Tongue (tissue), 2 donors: ENCODE measurements around the gene HSD17B11. TPM values are rescaled to one million over a fixed set of nuclear protein-coding genes. Genes with fewer than 3 reads are reported as not detected.
"Not testable (repeated sequence)": the region's sequence is repeated elsewhere in the genome, so short reads cannot be mapped to it uniquely, and the experiment has no call there.

Experiments
- DNase-seq: peaks from one replicate; pipeline ENCODE4 v3.0.0-alpha.2; 2015
- total RNA-seq: library from RNA; depleted of rRNA; stranded (reverse); fragments of >200 nt; gene quantifications from one replicate; pipeline ENCODE4 v1.2.3, GENCODE V29; 2014

HSD17B11 gene
- total RNA-seq, 1 donor from 2014 or later = 31.9 TPM

GRCh38 chr4:87405211-87405820, 14.3 kb upstream of the HSD17B11 start:
- DNase-seq = no peak

- not testable (repeated sequence) for DNase-seq
These were observed 12.7 kb upstream of the HSD17B11 start for GRCh38 chr4:87403732-87404131.

- no peak for DNase-seq
These were observed 9.0 kb upstream of the HSD17B11 start for GRCh38 chr4:87399954-87400353.

GRCh38 chr4:87399148-87399547, 8.2 kb upstream of the HSD17B11 start:
- peak; percentile 21 for DNase-seq

GRCh38 chr4:87395851-87396250, 4.9 kb upstream of the HSD17B11 start:
- not testable (repeated sequence) for DNase-seq

- not testable (repeated sequence) for DNase-seq
These were observed 4.1 kb upstream of the HSD17B11 start for GRCh38 chr4:87395073-87395472.

- no peak for DNase-seq
These were observed 1.2 kb upstream of the HSD17B11 start for GRCh38 chr4:87392183-87392582.

- no peak for DNase-seq
These were observed 627 bp upstream of the HSD17B11 start for GRCh38 chr4:87391576-87392054.

GRCh38 chr4:87390551-87390890, 467 bp downstream of the HSD17B11 start:
- no peak for DNase-seq

- DNase-seq = not testable (repeated sequence)
These were observed 933 bp downstream of the HSD17B11 start for GRCh38 chr4:87390055-87390454.

- DNase-seq = no peak
These were observed 2.1 kb downstream of the HSD17B11 start for GRCh38 chr4:87388901-87389300.

GRCh38 chr4:87387237-87387636, 3.8 kb downstream of the HSD17B11 start:
- no peak for DNase-seq

- not testable (repeated sequence) for DNase-seq
These were observed 6.4 kb downstream of the HSD17B11 start for GRCh38 chr4:87384466-87385132.

GRCh38 chr4:87382931-87383330, 8.1 kb downstream of the HSD17B11 start:
- DNase-seq = no peak

GRCh38 chr4:87382116-87382515, 8.9 kb downstream of the HSD17B11 start:
- no peak for DNase-seq

- no peak for DNase-seq
These were observed 13.2 kb downstream of the HSD17B11 start for GRCh38 chr4:87377816-87378215.

- peak; percentile 65 for DNase-seq
These were observed 15.2 kb downstream of the HSD17B11 start for GRCh38 chr4:87375719-87376291.

- no peak for DNase-seq
These were observed 20.9 kb downstream of the HSD17B11 start for GRCh38 chr4:87370068-87370467.

GRCh38 chr4:87366521-87367162, 24.3 kb downstream of the HSD17B11 start:
- no peak for DNase-seq

- DNase-seq = no peak
These were observed 25.6 kb downstream of the HSD17B11 start for GRCh38 chr4:87365348-87365747.

- DNase-seq = no peak
These were observed 27.4 kb downstream of the HSD17B11 start for GRCh38 chr4:87363552-87363951.

GRCh38 chr4:87360338-87360935, 30.6 kb downstream of the HSD17B11 start:
- DNase-seq = no peak

GRCh38 chr4:87359258-87359657, 31.7 kb downstream of the HSD17B11 start:
- DNase-seq = no peak
